GM19239 (cell line): ENCODE results near the gene HEXIM2.
"Not testable (repeated sequence)": the region's sequence is repeated elsewhere in the genome, so short reads cannot be mapped to it uniquely, and the experiment has no call there.

ENCODE experiments used
- DNase-seq: peaks from one replicate; pipeline ENCODE4 v3.0.0; 2011; ENCODE audit warnings: low spot score; ENCODE audit not compliant: insufficient read length
- FAIRE-seq: peaks from 2 replicates; lab custom pipeline; 2011; peaks lifted over from hg19 to GRCh38; lab: Jason Lieb, UNC

Gene HEXIM2

GRCh38 chr17:45161288-45162024, at the start of gene HEXIM2:
HEXIM2 (plus strand) TSS chr17:45161875; CDS start chr17:45162794, 919 bp downstream.
- DNase-seq, result peak; percentile 87
- peak; percentile 95 for FAIRE-seq

DNA sequence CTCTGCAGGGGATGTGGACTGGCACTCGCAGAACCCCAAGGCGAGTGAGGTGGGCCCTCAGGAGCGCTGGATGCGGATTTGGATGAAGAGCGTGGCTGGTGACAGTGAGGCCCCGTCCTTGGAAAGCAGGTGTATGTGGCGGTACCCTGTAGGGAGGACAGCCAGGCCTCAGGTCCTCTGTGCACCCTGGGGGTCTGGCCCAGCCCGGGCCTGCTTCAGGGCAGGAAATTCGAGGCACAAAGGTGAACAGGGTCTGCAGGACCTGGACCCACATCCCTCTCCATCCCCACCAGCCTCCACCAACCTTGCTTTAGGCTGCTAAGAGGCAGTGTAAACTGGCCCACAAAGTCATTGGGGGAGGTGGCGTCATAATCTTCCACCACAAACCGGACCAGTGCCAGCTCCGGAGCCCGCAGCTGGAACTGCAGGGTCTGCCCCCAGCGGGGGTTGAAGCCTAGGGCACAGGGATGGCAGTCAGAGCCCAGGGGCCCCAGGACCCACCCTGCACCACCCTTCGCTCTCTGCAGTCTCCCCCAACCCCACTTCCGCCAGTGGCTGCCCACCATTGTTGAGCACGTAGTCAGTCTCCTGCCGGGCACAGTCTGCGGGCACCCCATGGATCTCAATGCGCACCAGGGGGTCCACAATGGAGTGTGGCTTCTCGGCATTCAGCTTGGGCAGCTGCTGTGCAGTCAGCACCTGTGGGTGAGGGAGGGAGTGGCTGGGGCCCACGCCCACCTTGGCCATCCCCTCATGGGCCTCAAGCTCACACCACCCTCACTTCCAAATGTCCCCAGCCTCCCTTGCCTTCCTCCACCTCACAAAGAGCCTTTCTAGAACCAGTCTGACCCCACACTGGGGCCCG, 48.9 kb upstream of the HEXIM2 start:
- DNase-seq (no peak), FAIRE-seq (no peak)

- DNase-seq (no peak), FAIRE-seq (no peak)
Measured at GRCh38 chr17:45113424-45113754, 48.3 kb upstream of the HEXIM2 start.

DNA sequence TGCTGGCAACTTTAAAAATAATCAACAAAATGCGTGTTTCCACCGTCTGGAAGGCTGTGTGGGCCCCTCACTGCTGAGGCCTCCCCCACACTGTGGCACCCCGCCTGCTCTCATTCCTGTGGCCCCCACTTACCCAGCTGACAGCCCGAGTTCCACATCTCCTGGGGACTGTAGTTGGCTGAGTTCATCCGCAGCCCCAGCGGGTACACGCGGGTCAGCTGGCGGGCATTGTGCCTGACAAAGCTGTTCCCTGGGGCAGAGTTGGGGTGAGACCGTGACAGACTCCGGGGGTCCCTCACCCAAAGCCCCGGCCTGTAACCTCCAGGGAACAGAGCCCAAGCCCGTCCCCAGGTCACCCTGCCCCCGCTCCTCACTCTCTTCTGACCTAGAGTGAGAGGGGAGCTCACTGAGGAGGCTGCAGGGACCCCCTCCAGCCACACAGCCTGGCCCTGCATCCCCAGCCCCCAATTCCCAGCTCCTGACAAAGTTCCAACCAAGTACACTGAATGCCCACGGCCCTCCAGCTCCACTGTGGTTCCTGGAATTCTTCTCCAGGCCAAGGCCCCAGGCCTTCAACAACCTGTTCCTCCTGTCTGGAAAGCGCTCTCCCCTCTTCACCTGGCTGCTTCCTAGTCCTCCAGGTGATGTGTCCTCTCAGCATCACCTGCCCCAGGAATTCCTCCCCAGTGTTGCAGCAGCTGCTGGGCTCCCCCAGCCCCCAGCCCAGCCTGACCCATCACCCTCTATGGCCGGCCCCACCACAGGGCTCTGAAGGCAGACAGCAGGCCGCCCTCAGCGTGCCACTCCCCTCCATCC, 47.4 kb upstream of the HEXIM2 start:
- FAIRE-seq, result no peak
- DNase-seq, result no peak

GRCh38 chr17:45115015-45115625, 46.6 kb upstream of the HEXIM2 start:
- no peak for FAIRE-seq
- no peak for DNase-seq

- DNase-seq (no peak), FAIRE-seq (no peak)
Measured at GRCh38 chr17:45115871-45116270, 45.8 kb upstream of the HEXIM2 start.

DNA sequence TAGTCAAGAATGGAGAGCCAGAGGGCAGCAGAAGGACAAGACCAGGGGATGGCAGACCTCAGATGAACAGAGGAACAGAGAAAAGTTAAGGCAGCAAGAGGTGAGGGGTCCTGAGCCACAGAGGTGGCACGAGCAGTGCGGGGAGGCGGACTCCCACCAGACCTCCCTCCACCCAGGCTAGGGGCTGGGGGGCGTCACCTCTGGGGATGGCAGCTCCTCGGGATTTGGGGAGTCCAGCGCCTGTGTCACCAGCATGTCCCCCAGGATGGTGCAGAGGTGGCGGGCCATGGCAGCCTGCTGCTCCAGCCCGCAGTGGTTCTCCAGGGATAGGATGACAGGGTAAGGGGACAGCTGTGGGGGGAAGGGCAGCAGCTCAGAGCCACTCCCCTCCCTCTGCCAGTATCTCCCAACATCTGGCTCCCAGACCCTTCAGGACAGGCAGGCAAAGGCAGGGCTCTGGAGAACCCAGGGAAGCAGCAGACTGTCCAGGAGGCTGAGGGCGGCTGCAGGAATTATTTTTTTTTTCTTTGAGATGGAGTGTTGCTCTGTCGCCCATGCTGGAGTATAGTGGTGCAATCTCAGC, 45.1 kb upstream of the HEXIM2 start:
- DNase-seq (no peak), FAIRE-seq (no peak)

GRCh38 chr17:45117334-45117733, 44.3 kb upstream of the HEXIM2 start:
- no peak for FAIRE-seq
- DNase-seq, result no peak

DNA sequence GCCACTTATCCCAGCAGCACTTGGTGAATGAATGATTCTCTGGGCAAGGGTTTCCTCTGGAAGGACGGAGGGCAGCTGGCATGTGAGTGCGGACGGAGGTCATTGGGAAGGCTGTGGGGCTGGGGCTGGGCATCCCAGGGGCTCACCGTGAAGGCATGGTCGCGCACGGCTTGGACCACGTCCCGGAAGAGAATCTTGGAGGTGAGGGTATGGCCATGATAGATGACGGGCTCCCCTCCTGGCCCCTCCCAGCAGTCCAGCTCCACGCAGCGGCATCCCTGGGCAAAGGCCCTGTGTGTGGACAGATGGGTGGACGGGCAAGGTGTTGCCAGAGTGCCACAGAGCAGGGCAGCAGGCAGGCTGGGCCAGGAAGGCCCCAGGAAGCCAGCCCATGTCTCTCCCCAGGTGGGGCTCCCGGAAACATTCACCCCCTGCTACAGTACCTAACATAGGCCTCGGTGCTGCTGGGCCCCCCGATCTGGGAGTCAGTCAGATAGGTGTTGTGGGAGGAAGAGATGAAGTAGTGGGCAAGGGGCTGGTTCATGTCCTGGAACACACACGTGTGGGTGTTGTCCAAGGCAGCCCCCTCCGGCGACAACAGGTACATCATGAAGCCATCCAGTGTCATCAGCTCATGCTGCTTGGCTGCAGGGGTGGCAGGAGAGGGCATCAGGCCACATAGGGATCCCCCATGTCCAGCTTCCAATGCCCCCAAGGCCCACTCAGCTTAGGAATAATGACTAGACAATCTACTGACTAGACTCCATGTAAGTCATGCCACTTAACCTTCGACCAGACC, 43.6 kb upstream of the HEXIM2 start:
- FAIRE-seq, result no peak
- DNase-seq, result no peak

DNA sequence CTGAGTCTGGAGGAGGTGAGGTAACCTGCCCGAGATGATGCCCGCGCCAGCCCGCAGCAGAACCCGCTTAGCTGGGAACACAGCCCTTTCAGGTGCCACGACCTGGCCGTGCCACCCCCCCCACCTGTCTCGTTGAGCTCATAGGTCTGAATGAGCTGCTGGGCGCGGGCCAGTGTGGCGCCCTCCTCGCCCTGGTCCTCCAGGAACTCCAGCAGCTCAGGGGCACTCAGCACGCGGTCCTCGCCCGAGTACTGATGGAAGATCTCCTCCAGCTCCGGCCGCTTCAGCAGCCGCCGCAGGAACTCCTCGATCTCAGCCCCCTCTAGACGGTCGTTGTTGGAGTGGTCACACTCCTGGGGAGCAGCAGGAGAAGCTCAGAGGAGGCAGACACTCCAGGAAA, 43.0 kb upstream of the HEXIM2 start:
- no peak for FAIRE-seq
- no peak for DNase-seq

DNA sequence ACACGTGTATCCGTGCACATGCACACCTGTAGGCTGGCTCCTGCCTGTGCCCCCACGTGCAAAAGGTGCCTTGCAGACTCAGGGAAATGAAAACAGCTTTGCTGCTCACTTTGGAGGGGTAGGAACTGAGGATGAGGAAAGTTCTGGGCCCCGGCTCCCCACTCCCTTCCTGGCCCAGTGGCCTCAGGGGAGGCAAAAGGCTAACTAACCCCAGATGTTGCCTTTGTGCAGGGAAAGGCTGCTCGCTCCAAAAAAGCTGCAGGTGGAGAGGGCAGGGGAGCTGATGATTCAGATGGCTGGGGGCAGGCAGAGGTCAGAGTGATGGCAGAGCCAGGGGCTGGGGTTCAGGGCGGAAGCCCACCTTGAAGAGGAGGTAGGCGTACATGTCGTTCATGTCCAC, 41.7 kb upstream of the HEXIM2 start:
- DNase-seq, result no peak
- FAIRE-seq, result no peak

DNA sequence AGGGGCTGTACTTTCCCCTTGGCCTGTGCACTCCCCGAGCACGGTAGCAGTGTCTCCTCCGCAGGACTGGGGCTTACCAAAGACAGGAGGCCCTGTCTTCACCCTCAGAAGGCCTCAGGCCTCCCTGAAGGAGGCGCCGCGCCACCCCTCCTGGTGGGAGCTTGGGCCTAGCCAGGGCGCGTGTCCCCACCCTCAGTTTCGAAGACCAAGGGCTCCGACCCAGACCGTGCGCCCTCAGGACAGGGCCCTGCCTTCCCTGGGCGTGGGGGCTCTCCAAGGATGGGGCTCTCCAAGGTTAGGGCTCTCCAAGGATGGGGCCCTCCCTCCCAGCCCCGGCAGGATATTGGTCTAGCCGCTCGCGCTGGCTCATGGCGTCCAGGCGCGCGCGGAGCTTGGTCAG, 41.1 kb upstream of the HEXIM2 start:
- no peak for FAIRE-seq
- DNase-seq, result no peak

GRCh38 chr17:45121055-45121454, 40.6 kb upstream of the HEXIM2 start:
- DNase-seq (no peak), FAIRE-seq (no peak)

- DNase-seq (no peak), FAIRE-seq (no peak)
Measured at GRCh38 chr17:45123076-45123770, 38.5 kb upstream of the HEXIM2 start.

GRCh38 chr17:45123930-45124796, 37.5 kb upstream of the HEXIM2 start:
- no peak for DNase-seq
- FAIRE-seq, result no peak

DNA sequence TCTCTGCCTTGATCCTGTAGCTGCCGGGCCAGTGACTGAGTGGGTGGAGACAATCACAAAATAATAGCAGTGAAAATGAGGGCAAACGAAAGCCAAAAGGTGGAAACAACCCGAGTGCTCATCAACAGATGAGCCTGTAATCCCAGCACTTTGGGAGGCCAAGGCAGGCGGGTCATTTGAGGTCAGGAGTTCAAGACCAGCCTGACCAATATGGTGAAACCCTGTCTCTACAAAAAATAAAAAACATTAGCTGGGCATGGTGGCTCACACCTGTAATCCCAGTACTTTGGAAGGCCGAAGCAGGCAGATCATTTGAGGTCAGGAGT, 36.9 kb upstream of the HEXIM2 start:
- not testable (repeated sequence) for DNase-seq, FAIRE-seq

- DNase-seq (no peak), FAIRE-seq (no peak)
Measured at GRCh38 chr17:45125509-45125908, 36.2 kb upstream of the HEXIM2 start.

GRCh38 chr17:45127207-45127547, 34.5 kb upstream of the HEXIM2 start:
- no peak for FAIRE-seq
- DNase-seq, result no peak
